Measurements from ENCODE around the gene CD86.

DNA sequence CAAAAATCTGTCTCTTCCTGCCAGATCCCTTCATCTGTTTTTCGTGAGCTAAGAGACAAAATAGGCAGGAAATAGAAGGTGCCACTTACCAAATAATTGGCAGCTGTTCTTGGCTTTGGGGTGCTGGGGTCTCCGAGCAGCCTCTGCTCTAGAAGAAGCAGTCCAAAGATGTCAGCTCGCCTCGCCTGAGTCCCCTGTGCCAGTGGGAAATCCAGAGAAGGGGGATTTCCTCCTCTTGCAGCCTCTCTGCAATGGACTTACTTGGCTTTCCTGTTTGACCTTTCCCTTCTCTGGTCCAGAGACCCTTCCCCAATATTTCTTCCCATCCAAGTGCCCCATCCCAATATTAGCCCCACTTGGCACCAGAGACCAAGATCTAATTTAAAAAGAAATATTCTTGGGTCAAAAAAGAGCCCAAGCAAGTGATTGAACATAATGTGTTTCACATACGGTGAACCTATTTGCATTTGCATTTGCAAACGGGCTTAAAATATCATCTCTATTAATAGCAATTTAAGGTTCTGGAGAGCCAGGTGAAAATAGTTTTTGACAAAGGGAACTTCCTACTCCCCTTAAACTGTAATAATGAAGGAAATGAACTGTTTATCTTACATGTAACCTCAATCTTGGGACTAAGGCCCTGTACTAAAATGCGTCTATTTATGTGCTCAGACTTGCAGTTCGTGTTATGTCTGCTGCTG, 23.2 kb downstream of the CD86 start:
- TF ChIP-seq POLR2A (IDR thresholded peaks at IDR 0.05; ENCODE audit: low read depth, low read length) (no peak), POLR2AphosphoS5 (IDR thresholded peaks at IDR 0.05; ENCODE audit: low read depth, low read length) (no peak), TAF1 (IDR thresholded peaks at IDR 0.05; ENCODE audit: borderline replicate concordance, low read depth, low read length) (no peak)
